Measurements from ENCODE around the gene CLCN7. TPM values are rescaled to one million over a fixed set of nuclear protein-coding genes. Genes with fewer than 3 reads are reported as not detected.

Gene CLCN7
- total RNA-seq, 1 donor, result 58.2 TPM

DNA sequence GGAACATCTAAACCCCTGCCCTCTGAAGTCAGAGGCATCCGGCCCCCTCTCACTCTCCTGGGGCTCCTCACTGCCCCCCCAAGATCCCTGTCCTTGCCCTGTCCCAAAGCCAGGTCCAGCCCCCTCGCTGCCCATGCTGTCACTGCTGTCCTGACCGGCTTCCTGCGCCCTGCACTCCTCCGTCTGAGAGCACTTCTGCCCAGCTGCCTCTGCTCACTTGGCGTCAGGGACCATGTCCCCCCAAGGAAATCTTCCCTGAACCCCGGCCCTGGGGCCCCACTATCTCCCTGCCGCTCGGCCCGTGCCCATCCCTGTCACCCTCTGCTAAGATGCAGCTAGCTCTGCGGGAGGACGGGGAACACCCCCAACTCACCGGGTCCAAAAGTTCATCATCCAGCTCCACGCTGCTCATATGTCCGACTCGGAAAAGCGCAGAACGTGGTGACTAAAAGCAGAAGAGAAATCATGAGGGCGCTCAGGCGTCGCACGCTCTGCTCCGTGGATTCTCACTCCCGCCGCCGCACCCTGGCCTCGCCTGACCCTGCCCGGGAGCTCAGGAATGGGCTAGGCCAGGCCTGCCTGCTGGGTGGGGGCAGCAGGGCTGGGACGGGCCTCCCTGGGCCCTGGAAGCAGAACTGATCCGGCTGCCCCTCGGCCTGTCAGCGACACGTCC lies 9.8 kb downstream of the CLCN7 start:
- no peaks in the 10 kb centered on the region for H3K9me3 ChIP-seq (ENCODE audit: low read depth, low read length)
- H3K4me1 ChIP-seq (ENCODE audit: insufficient read depth, low read length), result peaks cover 9% of the 10 kb centered on the region
- no peaks in the 10 kb centered on the region for H3K27me3 ChIP-seq (ENCODE audit: insufficient read depth, low read length)
- no peak overlapping the region for H3K4me3 ChIP-seq (ENCODE audit: low read length)

DNA sequence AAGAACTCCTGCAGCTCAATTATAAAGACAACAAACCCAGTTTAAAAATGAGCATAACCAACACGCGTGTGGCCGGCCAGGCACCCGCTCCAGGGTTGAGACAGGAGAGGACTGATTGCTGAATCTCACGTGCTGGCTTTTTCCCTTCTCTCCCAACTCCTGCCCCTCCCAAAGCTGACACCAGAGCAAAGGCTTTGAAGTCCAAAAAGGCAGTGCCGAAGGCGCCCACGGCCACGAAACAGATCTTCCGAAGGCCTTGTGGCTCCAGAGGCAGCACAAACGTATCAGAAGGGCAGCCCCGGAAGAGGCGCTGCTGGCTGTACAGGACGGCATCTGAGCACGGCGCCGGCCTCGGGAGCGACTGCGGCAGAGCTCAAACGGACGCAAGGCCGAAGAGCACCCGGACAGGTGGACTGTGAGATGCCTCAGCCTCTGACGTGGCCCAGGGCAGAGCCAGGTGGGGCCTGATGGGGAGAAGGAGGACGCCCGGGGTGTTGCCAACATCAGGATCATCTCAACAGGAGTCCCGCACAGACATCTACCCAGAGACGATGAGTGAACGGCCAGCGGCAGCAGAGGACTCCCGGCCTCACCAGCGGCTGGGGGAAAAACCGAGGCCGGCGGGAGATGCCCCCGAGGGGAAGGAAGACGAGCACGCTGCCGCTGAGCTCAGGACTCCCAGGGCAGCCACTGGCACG lies 10.5 kb downstream of the CLCN7 start:
- Histone ChIP-seq H3K9me3 (ENCODE audit: low read depth, low read length) (no peaks in the 10 kb centered on the region), H3K4me1 (ENCODE audit: insufficient read depth, low read length) (peaks cover 2% of the 10 kb centered on the region), H3K27me3 (ENCODE audit: insufficient read depth, low read length) (no peaks in the 10 kb centered on the region), H3K4me3 (ENCODE audit: low read length) (no peak overlapping the region)

DNA sequence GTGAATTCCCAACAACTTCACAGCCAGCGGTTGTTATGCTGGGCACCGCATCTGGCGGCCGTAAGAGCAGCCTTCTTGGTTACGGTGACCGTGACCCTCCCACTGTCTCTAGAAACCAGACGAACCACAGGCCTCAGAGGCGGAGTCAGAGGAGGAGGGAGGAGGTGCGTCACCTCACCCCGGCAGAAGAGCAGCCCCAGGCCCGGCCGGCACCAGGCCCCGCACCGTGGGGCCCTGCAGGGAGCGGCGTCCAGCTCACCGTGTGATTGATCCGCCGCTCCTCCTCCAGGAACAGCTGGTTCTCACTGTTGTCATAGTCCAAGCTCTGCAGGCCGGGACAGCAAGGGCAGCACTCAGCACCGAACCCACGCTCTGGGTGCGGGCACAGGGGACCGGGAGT lies 13.7 kb downstream of the CLCN7 start:
- Histone ChIP-seq H3K27me3 (ENCODE audit: insufficient read depth, low read length) (no peaks in the 10 kb centered on the region), H3K4me1 (ENCODE audit: insufficient read depth, low read length) (peaks cover 5% of the 10 kb centered on the region), H3K4me3 (ENCODE audit: low read length) (no peak overlapping the region), H3K9me3 (ENCODE audit: low read depth, low read length) (no peaks in the 10 kb centered on the region)

DNA sequence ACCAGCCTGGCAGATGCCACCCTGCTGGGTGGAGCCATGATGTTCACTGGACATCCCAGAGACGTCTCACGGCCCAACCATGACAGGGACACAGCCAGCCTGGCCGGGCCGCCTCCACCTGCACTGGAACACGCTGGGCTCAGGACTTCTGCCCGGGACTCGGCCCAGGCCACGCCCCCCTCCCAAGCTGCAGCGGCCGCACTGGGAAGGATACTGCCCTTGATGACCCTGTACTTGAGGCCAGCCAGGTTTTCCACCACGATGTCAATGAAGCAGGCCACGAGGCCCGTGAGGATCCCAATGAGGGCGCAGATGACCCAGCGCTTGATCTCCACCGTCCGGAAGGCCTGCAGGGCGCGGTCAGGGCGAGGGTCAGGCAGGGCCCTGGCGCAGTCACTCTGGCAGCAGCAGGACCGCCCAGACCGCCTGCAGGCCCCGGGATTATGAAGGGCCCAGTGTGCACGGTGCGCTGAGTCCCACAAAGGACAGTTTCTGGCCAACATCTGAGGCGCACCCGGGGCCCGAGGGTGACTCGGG lies 14.2 kb downstream of the CLCN7 start:
- peaks cover 5% of the 10 kb centered on the region for H3K4me1 ChIP-seq (ENCODE audit: insufficient read depth, low read length)
- H3K4me3 ChIP-seq (ENCODE audit: low read length), result no peak overlapping the region
- H3K27me3 ChIP-seq (ENCODE audit: insufficient read depth, low read length), result no peaks in the 10 kb centered on the region
- H3K9me3 ChIP-seq (ENCODE audit: low read depth, low read length), result no peaks in the 10 kb centered on the region

DNA sequence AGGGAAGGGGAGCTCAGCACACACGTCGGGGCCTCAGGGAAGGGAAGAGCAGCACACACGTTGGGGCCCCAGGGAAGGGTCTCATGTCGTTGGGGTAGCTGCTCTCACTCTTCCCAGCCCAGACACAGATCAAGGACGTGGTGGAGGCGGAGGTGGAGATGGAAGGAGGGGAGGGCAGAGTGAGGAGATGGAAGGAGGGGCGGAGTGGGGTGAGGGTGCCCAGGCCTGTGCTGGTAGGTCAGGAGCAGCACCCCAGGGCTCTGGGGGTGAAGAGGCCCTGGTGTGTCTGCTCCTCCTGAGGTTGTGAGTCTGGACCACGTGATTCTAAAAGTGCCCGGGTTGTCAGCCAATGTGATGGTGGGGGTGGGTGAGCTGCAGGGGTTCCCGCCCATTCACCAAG lies 14.9 kb downstream of the CLCN7 start:
- no peaks in the 10 kb centered on the region for H3K27me3 ChIP-seq (ENCODE audit: insufficient read depth, low read length)
- no peaks in the 10 kb centered on the region for H3K9me3 ChIP-seq (ENCODE audit: low read depth, low read length)
- peaks cover 5% of the 10 kb centered on the region for H3K4me1 ChIP-seq (ENCODE audit: insufficient read depth, low read length)
- H3K4me3 ChIP-seq (ENCODE audit: low read length), result no peak overlapping the region

DNA sequence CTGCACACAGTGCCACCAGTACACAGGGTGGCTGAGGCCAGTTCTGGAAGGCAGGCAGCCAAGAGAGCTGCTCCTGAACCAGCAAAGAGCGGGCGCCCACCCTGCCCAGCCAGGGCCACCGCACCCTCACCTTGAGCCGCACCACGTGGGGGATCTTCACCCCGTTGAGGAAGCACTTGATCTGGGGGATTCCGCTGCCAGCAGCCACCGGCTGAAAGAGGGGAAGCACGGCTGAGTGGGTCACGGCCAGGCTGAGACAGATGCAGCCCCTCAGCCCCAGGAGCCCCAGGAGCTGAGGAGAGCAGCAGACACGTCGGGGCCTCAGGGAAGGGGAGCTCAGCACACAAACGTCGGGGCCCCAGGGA lies 15.9 kb downstream of the CLCN7 start:
- peaks cover 5% of the 10 kb centered on the region for H3K4me1 ChIP-seq (ENCODE audit: insufficient read depth, low read length)
- H3K4me3 ChIP-seq (ENCODE audit: low read length), result no peak overlapping the region
- no peaks in the 10 kb centered on the region for H3K9me3 ChIP-seq (ENCODE audit: low read depth, low read length)
- no peaks in the 10 kb centered on the region for H3K27me3 ChIP-seq (ENCODE audit: insufficient read depth, low read length)

DNA sequence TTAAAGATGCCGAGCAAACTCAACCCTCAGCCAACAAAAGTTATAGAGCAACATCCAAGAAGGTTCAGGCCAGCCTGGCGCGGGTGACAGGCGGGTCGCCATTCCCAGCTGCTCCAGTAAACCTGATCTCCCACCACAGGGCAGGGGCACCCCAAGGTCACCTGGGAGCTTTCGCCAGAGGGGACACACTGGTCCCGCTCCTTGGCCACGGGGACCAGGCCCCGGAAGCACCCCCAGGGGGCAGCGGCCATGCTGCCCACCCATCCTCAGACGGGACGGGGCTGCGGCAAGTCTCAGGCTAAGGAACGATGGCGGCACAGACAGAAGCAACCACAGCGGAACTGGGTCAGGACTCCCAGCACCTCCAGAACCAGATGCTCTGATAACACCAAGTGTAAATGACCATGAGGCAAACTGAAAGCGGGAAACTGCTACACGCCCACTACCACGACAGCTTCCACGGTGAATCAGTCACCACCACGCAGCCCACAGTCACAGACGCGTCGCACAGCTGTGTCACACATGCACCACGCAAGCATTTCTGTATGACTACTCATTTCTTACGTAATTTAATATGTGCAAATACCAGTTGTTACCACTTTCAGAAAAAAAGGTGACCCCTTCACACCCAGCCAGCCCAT lies 16.4 kb downstream of the CLCN7 start:
- peaks cover 5% of the 10 kb centered on the region for H3K4me1 ChIP-seq (ENCODE audit: insufficient read depth, low read length)
- H3K9me3 ChIP-seq (ENCODE audit: low read depth, low read length), result no peaks in the 10 kb centered on the region
- H3K27me3 ChIP-seq (ENCODE audit: insufficient read depth, low read length), result no peaks in the 10 kb centered on the region
- no peak overlapping the region for H3K4me3 ChIP-seq (ENCODE audit: low read length)

DNA sequence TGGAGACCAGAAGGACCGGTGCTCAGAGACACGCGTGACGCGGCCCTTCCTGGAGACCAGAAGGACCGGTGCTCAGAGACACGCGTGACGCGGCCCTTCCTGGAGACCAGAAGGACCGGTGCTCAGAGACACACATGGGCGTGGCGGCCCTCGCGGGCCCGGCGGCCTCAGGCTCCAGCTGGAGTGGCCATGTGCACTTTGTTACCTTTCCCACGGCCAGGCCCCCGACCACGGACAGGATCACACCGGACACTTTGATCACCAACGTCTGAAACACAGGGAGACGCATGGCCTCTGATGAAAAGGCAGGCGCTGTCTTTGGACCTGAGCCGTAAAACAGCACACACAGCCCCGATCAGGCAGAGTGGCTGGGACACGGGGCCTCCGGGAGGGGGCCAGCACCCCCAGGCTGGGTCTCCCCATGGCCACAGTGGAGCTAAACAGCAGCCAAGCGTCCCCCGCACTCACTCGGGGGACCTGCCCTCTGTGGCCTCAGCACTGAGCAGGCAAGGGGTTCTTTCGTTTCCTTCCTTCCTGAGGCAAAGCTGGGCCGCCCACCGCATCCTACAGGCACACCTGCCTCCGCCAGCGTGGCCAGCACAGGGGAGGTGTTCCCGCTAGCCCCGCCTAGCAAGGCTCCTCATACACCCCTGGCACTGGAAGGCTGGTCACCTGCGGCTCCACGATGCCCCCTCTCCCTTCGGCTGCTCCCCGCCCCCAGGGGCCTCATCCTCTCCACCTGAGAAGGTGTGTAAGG lies 17.2 kb downstream of the CLCN7 start:
- H3K27me3 ChIP-seq (ENCODE audit: insufficient read depth, low read length), result no peaks in the 10 kb centered on the region
- no peaks in the 10 kb centered on the region for H3K9me3 ChIP-seq (ENCODE audit: low read depth, low read length)
- no peak overlapping the region for H3K4me3 ChIP-seq (ENCODE audit: low read length)
- H3K4me1 ChIP-seq (ENCODE audit: insufficient read depth, low read length), result peaks cover 5% of the 10 kb centered on the region

DNA sequence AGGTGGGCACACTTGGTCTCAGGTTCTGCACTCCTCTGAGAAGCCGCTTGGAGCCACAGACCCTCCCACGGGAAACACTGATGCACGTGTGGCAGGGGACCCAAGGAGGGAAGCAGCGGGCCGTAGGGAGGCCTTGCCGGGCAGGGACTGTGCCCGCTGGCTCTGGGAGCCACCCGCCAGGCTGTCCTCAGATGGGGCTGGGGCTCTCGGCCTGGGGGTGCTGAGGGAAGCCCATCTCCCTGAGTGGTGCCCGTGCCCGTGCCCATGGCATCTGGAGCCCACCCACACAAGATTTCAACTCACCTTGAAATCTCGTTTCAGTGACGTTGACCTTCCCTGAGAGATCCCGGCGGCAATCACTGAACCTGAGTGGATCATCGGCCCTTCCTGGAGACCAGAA lies 17.9 kb downstream of the CLCN7 start:
- no peak overlapping the region for H3K4me3 ChIP-seq (ENCODE audit: low read length)
- H3K4me1 ChIP-seq (ENCODE audit: insufficient read depth, low read length), result peaks cover 5% of the 10 kb centered on the region
- no peaks in the 10 kb centered on the region for H3K9me3 ChIP-seq (ENCODE audit: low read depth, low read length)
- no peaks in the 10 kb centered on the region for H3K27me3 ChIP-seq (ENCODE audit: insufficient read depth, low read length)

DNA sequence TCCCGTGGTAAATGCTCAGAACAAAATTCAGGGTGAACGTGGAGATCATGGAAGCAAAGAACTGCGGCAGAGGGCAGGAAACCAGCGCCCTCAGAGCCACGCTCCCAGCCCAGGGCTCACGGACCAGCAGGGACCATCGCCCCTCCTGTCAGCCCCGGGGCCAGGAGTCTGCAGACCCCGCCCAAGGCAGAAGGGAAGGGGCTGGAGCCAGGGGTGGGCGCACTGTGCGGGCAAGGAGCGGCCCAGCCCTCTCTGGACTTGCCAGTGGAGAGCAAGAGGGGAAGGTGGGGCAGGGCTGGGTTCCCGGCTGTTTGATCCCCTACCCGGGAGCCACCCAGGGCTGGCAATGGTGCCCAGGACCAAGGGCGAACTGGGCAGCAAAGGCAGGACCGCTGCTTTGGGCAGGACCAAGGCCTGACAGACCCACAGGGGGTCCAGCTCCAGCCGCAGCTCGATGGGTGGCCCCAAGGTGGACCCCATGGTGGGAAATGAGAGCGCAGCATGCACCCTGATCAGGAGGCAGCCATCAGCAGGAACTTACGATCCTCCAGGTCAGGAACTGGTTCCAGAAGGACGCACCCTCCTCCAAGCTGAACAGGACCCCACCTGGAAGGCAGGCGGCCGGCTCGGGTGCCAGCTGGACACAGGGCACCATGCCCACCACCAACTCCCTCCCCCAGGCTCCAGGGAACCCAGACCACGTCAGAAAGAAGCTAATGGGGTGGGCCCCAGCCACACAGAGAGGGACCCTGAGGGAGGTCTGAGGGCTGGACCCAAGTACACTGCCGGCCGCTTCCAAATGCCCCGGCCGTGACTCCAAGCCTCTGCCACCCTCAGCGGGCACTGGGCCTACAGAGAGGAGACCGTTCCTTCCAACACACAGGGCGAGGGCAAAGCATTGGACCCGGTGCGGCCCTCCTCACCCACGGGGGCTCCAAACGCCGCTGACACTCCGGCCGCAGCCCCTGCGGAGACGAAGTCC lies 19.3 kb downstream of the CLCN7 start:
- Histone ChIP-seq H3K27me3 (ENCODE audit: insufficient read depth, low read length) (no peaks in the 10 kb centered on the region), H3K4me3 (ENCODE audit: low read length) (no peak overlapping the region), H3K4me1 (ENCODE audit: insufficient read depth, low read length) (peaks cover 5% of the 10 kb centered on the region), H3K9me3 (ENCODE audit: low read depth, low read length) (no peaks in the 10 kb centered on the region)

DNA sequence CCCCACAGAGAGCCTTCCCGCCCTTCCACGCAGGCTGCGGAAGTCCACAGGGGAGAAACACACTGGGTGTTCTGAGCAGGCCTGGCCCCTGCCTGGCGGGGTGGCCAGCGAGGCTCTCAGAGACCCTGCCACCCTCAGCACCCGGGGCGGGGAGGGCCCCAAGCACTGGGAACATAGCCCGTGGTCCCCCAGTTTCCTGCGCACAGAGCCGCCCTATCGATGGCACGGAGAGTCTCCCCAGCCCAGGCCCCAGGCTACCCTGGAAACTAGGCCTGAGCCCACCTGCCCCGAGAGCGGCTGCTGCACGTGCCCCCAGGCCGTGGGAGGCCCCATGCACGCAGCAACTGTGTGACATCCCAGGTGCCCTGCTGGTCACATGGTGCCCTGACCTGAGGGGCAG lies 20.3 kb downstream of the CLCN7 start:
- no peaks in the 10 kb centered on the region for H3K9me3 ChIP-seq (ENCODE audit: low read depth, low read length)
- peaks cover 5% of the 10 kb centered on the region for H3K4me1 ChIP-seq (ENCODE audit: insufficient read depth, low read length)

DNA sequence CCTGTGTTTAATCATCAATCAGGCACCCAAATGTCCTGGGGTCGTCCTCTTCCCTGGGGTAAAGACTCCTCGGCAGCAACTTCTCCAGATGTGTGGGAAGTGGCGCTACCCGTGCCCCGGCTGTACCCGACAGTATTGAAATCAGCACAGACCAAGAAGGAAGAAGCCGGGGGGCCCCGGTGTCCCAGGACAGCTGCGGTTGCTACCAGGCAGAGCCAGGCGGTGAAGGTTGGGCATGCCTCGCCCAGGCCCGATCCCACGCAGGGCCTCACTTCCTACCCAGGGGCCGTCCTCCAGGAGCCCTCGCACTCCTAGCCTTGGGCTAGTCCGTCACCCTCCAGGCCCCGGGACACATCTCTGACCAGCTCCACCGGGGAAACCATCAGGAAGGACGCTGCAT lies 21.5 kb downstream of the CLCN7 start:
- Histone ChIP-seq H3K27me3 (ENCODE audit: insufficient read depth, low read length) (no peaks in the 10 kb centered on the region), H3K4me1 (ENCODE audit: insufficient read depth, low read length) (peaks cover under 1% of the 10 kb centered on the region), H3K9me3 (ENCODE audit: low read depth, low read length) (no peaks in the 10 kb centered on the region), H3K4me3 (ENCODE audit: low read length) (no peak overlapping the region)

More for the DNA sequence above, 20.3 kb downstream of the CLCN7 start:
- no peak overlapping the region for H3K4me3 ChIP-seq (ENCODE audit: low read length)
- H3K27me3 ChIP-seq (ENCODE audit: insufficient read depth, low read length), result no peaks in the 10 kb centered on the region

DNA sequence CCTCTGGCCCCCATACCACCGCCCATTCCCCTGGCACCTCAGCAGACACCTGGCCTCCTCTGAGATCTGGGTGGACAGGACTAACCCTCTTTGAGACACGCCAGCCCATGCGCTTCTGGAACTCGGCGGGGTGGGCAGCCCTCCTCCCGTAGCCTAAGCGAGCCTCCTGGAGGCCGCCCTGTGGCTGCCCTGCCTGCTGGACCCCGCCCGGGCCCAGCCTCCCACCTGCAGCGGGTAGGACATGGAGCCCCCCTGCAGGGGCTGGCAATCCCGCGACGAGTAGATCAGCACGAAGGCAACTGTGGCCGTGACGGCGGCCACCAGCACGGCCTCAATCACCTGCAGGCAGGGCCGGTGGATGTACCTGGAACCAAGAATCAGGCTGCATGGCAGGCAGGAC lies 22.3 kb downstream of the CLCN7 start:
- Histone ChIP-seq H3K27me3 (ENCODE audit: insufficient read depth, low read length) (no peaks in the 10 kb centered on the region), H3K9me3 (ENCODE audit: low read depth, low read length) (no peaks in the 10 kb centered on the region), H3K4me1 (ENCODE audit: insufficient read depth, low read length) (no peaks in the 10 kb centered on the region), H3K4me3 (ENCODE audit: low read length) (no peak overlapping the region)

DNA sequence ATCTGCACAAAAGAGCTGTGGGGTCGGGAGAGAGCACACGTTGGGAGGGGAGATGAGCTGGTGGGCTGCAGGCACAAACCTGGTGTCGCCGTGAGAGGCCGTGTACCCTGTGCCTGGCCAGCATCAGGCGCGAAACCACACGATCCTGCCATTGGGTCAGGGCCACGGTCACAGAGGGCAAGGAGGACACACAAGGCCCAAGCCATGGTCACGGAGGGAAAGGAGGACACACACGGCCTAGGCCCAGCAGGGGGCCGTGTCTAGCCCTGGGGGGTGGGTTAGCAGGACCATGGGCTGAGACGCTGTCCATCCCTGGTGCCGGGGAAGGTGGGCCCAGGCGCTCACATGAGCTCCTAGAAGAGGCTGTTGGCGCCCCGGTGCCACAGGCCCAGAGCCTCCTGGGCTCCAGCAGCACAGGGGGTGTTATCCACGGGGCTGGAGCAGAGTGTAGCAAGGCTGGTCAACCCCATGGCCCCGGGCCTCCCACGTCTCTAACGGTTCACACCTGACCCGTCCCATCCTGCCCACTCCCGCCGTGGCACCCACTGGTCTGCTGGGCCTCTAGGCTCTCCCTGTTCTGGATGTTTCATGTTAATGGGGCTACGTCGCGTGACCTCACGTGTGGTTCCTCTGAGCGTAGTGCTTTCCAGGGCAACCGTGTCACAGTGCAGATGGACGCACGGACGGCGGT lies 23.0 kb downstream of the CLCN7 start:
- H3K4me3 ChIP-seq (ENCODE audit: low read length), result no peak overlapping the region
- H3K4me1 ChIP-seq (ENCODE audit: insufficient read depth, low read length), result no peaks in the 10 kb centered on the region
- H3K27me3 ChIP-seq (ENCODE audit: insufficient read depth, low read length), result no peaks in the 10 kb centered on the region
- H3K9me3 ChIP-seq (ENCODE audit: low read depth, low read length), result no peaks in the 10 kb centered on the region

Data from mononuclear cell (primary cell).